HG02840 (cell line): Measurements from ENCODE around the gene GDAP2.

Experiments used
- ATAC-seq: cut with Tn5 transposase; IDR thresholded peaks from one replicate; pipeline ENCODE4 v1.9.1; 2021; ENCODE audit warnings: mild to moderate bottlenecking, moderate library complexity, moderate number of reproducible peaks; ENCODE audit not compliant: unreplicated experiment, low FRiP score

The GDAP2 gene

DNA sequence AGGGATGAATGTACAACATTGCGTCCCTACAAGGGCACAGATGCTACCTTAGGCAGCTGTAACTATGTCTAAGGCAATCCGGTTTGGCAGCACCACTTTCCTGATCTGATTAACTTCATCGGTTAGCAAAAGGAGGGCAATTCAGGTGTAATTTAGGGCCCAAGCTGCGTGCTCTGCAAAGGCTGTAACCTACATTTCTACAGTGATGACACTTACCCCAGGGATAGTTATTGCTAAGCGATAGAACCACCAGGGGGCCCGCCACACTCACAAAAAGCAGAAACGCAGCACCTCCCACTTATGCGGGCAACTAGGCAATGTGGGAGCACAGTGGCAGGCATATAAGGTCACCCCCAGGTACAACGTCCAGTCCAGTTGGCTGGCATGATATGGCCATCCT is 113.5 kb downstream of the GDAP2 start:
- no peak for ATAC-seq

DNA sequence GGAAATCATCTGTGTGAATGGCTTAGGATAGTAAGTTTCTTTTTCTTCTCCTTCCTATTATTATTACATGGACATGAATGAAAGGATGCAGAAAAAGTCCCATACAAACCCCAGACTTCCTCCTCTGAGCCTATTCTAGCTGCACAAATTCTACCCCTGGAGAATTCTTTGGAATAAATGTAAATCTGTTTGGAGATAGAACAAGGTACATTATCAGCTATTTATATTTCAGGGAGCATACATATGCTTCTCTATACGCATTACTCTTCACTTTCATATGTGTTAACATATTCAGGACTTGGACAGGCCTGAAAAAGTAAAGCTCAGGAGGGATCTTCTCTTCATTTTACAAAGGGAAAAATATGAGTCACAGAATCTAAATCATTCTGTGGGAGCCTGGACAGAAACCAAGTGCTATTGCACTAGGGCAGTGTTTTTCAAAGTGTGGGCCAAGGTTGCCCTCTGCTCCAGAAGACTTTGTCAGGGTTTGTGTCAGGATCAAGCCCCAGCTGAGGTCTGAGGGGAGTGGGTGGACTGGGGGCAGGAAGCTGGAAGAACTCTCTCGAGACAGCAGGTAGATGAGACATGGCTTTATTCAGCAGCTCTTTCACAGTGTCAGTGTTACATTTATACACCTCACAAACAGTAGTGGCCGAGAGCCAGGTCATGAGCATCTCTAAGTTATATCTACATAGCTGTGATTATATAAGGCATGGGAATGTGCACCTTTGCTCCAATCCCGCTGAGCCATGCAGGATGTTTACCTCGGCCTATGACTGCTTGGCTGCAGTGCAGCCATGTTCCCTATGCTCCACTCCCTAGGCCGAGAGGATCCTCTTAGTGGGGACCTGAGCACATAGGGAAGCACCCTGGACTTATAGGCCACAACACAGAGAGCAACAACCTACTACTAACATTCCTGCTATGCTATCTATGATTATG is 114.3 kb downstream of the GDAP2 start:
- ATAC-seq, result no peak
